G401.6 (cell line): Measurements from ENCODE around the gene ZBED5.
"Not testable (repeated sequence)": the region's sequence is repeated elsewhere in the genome, so short reads cannot be mapped to it uniquely, and the experiment has no call there.

Experiments
- FAIRE-seq: peaks from 2 replicates; lab custom pipeline; 2012; peaks lifted over from hg19 to GRCh38; lab: Jason Lieb, UNC

ZBED5 gene

GRCh38 chr11:10836884-10837283 is 21.0 kb downstream of the ZBED5 start:
- not testable (repeated sequence) for FAIRE-seq

- FAIRE-seq = no peak
Observed at GRCh38 chr11:10829139-10829538, 28.7 kb downstream of the ZBED5 start.

- FAIRE-seq = no peak
Observed at GRCh38 chr11:10828402-10828801, 29.5 kb downstream of the ZBED5 start.

- FAIRE-seq = no peak
Observed at GRCh38 chr11:10824888-10825287, 33.0 kb downstream of the ZBED5 start.

GRCh38 chr11:10823152-10823579 is 34.7 kb downstream of the ZBED5 start:
- no peak for FAIRE-seq

GRCh38 chr11:10822491-10822890 is 35.4 kb downstream of the ZBED5 start:
- not testable (repeated sequence) for FAIRE-seq

GRCh38 chr11:10818594-10818993 is 39.3 kb downstream of the ZBED5 start:
- no peak for FAIRE-seq

- FAIRE-seq = no peak
Observed at GRCh38 chr11:10813945-10814344, 43.9 kb downstream of the ZBED5 start.

GRCh38 chr11:10809373-10810160 is 48.3 kb downstream of the ZBED5 start:
- peak; percentile 23 for FAIRE-seq

GRCh38 chr11:10808553-10809372 is 49.1 kb downstream of the ZBED5 start, which contains the start of gene EIF4G2:
Gene EIF4G2, minus strand, starts transcription at chr11:10808926.
- peak; percentile 97 for FAIRE-seq

GRCh38 chr11:10808235-10808552 is 49.7 kb downstream of the ZBED5 start:
- no peak for FAIRE-seq

- FAIRE-seq = no peak
Observed at GRCh38 chr11:10807493-10808234, 50.2 kb downstream of the ZBED5 start.

GRCh38 chr11:10806206-10806605 is 51.6 kb downstream of the ZBED5 start:
- no peak for FAIRE-seq

- no peak for FAIRE-seq
Observed at GRCh38 chr11:10805741-10806140, 52.1 kb downstream of the ZBED5 start.

- FAIRE-seq = no peak
Observed at GRCh38 chr11:10803676-10804075, 54.2 kb downstream of the ZBED5 start.
